Astrocyte (in vitro differentiated cells and primary cell): Measurements from ENCODE around the gene CDCP1. TPM values are rescaled to one million over a fixed set of nuclear protein-coding genes. Genes with fewer than 3 reads are reported as not detected.
A peak's percentile ranks its signal among the peaks of the same experiment; 100 is the strongest.

Experiments used
- DNase-seq: peaks from one replicate; pipeline ENCODE4 v3.0.0-alpha.2; 2010; ENCODE audit warnings: low read depth
- FAIRE-seq: peaks from 2 replicates; lab custom pipeline; 2011; peaks lifted over from hg19 to GRCh38; lab: Jason Lieb, UNC
- H2AFZ ChIP-seq: 2 replicates; pipeline ENCODE4 v1.6.0; 2012; ENCODE audit warnings: low read depth, low read length, inconsistent platforms
- H3K27ac ChIP-seq: 2 replicates; pipeline ENCODE4 v1.5.1; 2011; ENCODE audit warnings: low read depth, low read length, inconsistent platforms
- H3K27me3 ChIP-seq: 2 replicates; pipeline ENCODE4 v1.6.0; 2011; ENCODE audit warnings: low read length, inconsistent platforms; ENCODE audit not compliant: insufficient read depth
- H3K36me3 ChIP-seq: 2 replicates; pipeline ENCODE4 v1.5.1; 2011; ENCODE audit warnings: low read length, inconsistent platforms; ENCODE audit not compliant: insufficient read depth
- H3K4me1 ChIP-seq: 2 replicates; pipeline ENCODE4 v1.5.1; 2011; ENCODE audit warnings: low read length, inconsistent platforms; ENCODE audit not compliant: insufficient read depth
- H3K4me2 ChIP-seq: 2 replicates; pipeline ENCODE4 v1.6.0; 2012; ENCODE audit warnings: low read length, inconsistent platforms
- H3K4me3 ChIP-seq: 2 replicates; pipeline ENCODE4 v1.5.1; 2011; ENCODE audit warnings: low read depth, mild to moderate bottlenecking, low read length, inconsistent platforms; ENCODE audit not compliant: insufficient read depth
- H3K79me2 ChIP-seq: 2 replicates; pipeline ENCODE4 v1.6.0; 2012; ENCODE audit warnings: mild to moderate bottlenecking, low read length, inconsistent platforms; ENCODE audit not compliant: insufficient read depth
- H3K9ac ChIP-seq: 2 replicates; pipeline ENCODE4 v1.6.0; 2012; ENCODE audit warnings: mild to moderate bottlenecking, low read length, inconsistent platforms
- H3K9me3 ChIP-seq: 2 replicates; pipeline ENCODE4 v1.5.1; 2012; ENCODE audit warnings: low read depth, mild to moderate bottlenecking, low read length, inconsistent platforms; ENCODE audit not compliant: insufficient read depth
- H4K20me1 ChIP-seq: 2 replicates; pipeline ENCODE4 v1.6.0; 2012; ENCODE audit warnings: low read length, inconsistent platforms; ENCODE audit not compliant: insufficient read depth
- H3K27ac Mint-ChIP-seq: one replicate; pipeline ENCODE4 v1.8.0; 2021; ENCODE audit warnings: mild to moderate bottlenecking, mixed read lengths; ENCODE audit not compliant: unreplicated experiment
- H3K27me3 Mint-ChIP-seq: one replicate; pipeline ENCODE4 v1.8.0; 2021; ENCODE audit warnings: low read depth, mixed read lengths; ENCODE audit not compliant: unreplicated experiment
- H3K36me3 Mint-ChIP-seq: one replicate; pipeline ENCODE4 v1.8.0; 2021; ENCODE audit warnings: low read depth, mixed read lengths; ENCODE audit not compliant: unreplicated experiment
- H3K4me1 Mint-ChIP-seq: one replicate; pipeline ENCODE4 v1.8.0; 2021; ENCODE audit warnings: low read depth, mixed read lengths; ENCODE audit not compliant: unreplicated experiment
- H3K4me3 Mint-ChIP-seq: one replicate; pipeline ENCODE4 v1.8.0; 2021; ENCODE audit warnings: mild to moderate bottlenecking, moderate library complexity, mixed read lengths; ENCODE audit not compliant: unreplicated experiment
- H3K9me3 Mint-ChIP-seq: one replicate; pipeline ENCODE4 v1.8.0; 2021; ENCODE audit warnings: mild to moderate bottlenecking, mixed read lengths; ENCODE audit not compliant: unreplicated experiment
- CTCF ChIP-seq: IDR thresholded peaks from 2 replicates; pipeline ENCODE4 v1.5.1; 2011; ENCODE audit warnings: low read depth, mild to moderate bottlenecking, inconsistent platforms, low read length, moderate library complexity; ENCODE audit not compliant: insufficient read depth
- EZH2 ChIP-seq: IDR thresholded peaks from 2 replicates; pipeline ENCODE4 v1.6.1; 2012; ENCODE audit warnings: mild to moderate bottlenecking, low read length, inconsistent platforms; ENCODE audit not compliant: insufficient read depth
- total RNA-seq: library from RNA; stranded (reverse); gene quantifications from 2 replicates; pipeline ENCODE4 v1.2.1, GENCODE V29; 2021

CDCP1 gene
- total RNA-seq, 1 donor from 2014 or later: 6.8 TPM

- Histone ChIP-seq H3K36me3 (no peaks in the 10 kb centered on the region), H3K4me3 (no peak overlapping the region), H3K9me3 (no peaks in the 10 kb centered on the region), H3K27me3 (no peaks in the 10 kb centered on the region), H2AFZ (no peak overlapping the region), H3K4me1 (peaks cover 23% of the 10 kb centered on the region), H3K79me2 (no peaks in the 10 kb centered on the region), H3K27ac (no peak overlapping the region), H3K4me2 (no peak overlapping the region), H3K9ac (no peak overlapping the region), H4K20me1 (no peaks in the 10 kb centered on the region)
- Mint-ChIP-seq H3K27ac (no peak overlapping the region), H3K4me3 (no peak overlapping the region), H3K36me3 (no peaks in the 10 kb centered on the region), H3K4me1 (peaks cover 17% of the 10 kb centered on the region), H3K27me3 (peaks cover 9% of the 10 kb centered on the region), H3K9me3 (peaks cover 7% of the 10 kb centered on the region)
- no peak for TF ChIP-seq CTCF
- TF ChIP-seq EZH2: no peak
- FAIRE-seq (no peak), DNase-seq (no peak)
These were observed 17.9 kb upstream of the CDCP1 start for GRCh38 chr3:45164056-45164455.

GRCh38 chr3:45163481-45163880, 17.3 kb upstream of the CDCP1 start:
- no peak overlapping the region for H3K4me3 ChIP-seq
- no peaks in the 10 kb centered on the region for H3K36me3 ChIP-seq
- DNase-seq (no peak), FAIRE-seq (no peak)
- no peaks in the 10 kb centered on the region for H3K79me2 ChIP-seq
- H3K4me3 Mint-ChIP-seq: no peak overlapping the region
- no peak overlapping the region for H3K4me2 ChIP-seq
- no peaks in the 10 kb centered on the region for H3K9me3 ChIP-seq
- H3K9me3 Mint-ChIP-seq: peaks cover 7% of the 10 kb centered on the region
- peaks cover 16% of the 10 kb centered on the region for H3K4me1 Mint-ChIP-seq
- H3K27me3 Mint-ChIP-seq: peaks cover 9% of the 10 kb centered on the region
- H3K9ac ChIP-seq: no peak overlapping the region
- no peaks in the 10 kb centered on the region for H3K27me3 ChIP-seq
- TF ChIP-seq CTCF: no peak
- no peak for TF ChIP-seq EZH2
- no peaks in the 10 kb centered on the region for H4K20me1 ChIP-seq
- no peaks in the 10 kb centered on the region for H3K36me3 Mint-ChIP-seq
- H3K4me1 ChIP-seq: peaks cover 22% of the 10 kb centered on the region
- no peak overlapping the region for H2AFZ ChIP-seq
- H3K27ac ChIP-seq: no peak overlapping the region
- no peak overlapping the region for H3K27ac Mint-ChIP-seq

DNA sequence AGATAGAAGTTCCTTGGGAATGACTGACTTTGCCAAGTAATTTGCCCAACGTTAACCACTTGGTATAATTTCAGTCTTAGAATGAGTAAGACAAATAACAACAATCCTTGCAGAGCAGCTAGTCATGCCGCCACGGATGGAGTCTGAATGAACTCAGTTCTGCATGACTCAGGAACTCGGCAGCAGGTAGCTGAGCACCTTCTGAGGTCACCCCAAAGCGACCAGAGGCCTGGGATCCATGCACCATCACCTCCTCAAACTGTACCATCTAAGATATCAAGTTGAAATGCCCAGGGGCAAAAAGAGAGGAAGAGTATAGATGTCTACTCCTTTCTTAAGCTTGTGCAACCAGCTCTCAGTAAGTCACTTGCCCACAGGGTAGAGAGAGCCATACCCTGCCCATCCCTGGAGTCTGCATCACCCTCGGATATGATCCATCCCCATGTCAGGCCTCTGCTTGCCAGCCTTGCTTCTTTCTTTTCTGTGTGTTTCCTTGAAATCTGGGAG, 8.5 kb upstream of the CDCP1 start:
- peaks cover 16% of the 10 kb centered on the region for H3K4me1 ChIP-seq
- H4K20me1 ChIP-seq: no peaks in the 10 kb centered on the region
- H3K9me3 Mint-ChIP-seq: peaks cover 10% of the 10 kb centered on the region
- H3K4me2 ChIP-seq: peak overlapping the region; percentile 46
- TF ChIP-seq CTCF: no peak
- no peak for TF ChIP-seq EZH2
- no peaks in the 10 kb centered on the region for H3K27me3 ChIP-seq
- H3K9ac ChIP-seq: peak overlapping the region; percentile 5
- H3K4me3 Mint-ChIP-seq: no peak overlapping the region
- no peak overlapping the region for H2AFZ ChIP-seq
- no peaks in the 10 kb centered on the region for H3K36me3 ChIP-seq
- peaks cover 11% of the 10 kb centered on the region for H3K4me1 Mint-ChIP-seq
- no peak overlapping the region for H3K4me3 ChIP-seq
- FAIRE-seq (no peak), DNase-seq (peak; percentile 73)
- H3K36me3 Mint-ChIP-seq: no peaks in the 10 kb centered on the region
- no peaks in the 10 kb centered on the region for H3K27me3 Mint-ChIP-seq
- H3K79me2 ChIP-seq: no peaks in the 10 kb centered on the region
- no peaks in the 10 kb centered on the region for H3K9me3 ChIP-seq
- peak overlapping the region; percentile 63 for H3K27ac ChIP-seq
- H3K27ac Mint-ChIP-seq: no peak overlapping the region
